Osteoblast (primary cell): ENCODE data around the gene EDAR. TPM values are rescaled to one million over a fixed set of nuclear protein-coding genes. Genes with fewer than 3 reads are reported as not detected.
A peak's percentile ranks its signal among the peaks of the same experiment; 100 is the strongest.

ENCODE experiments used
- DNase-seq: peaks from one replicate; pipeline ENCODE4 v3.0.0; 2011; ENCODE audit warnings: low spot score, mixed read lengths; ENCODE audit not compliant: insufficient read length; ENCODE audit errors: missing footprints
- H2AFZ ChIP-seq: 2 replicates; pipeline ENCODE4 v1.6.0; 2011; ENCODE audit warnings: mild to moderate bottlenecking, low read length
- H3K27ac ChIP-seq: 2 replicates; pipeline ENCODE4 v1.5.1; 2011; ENCODE audit warnings: mild to moderate bottlenecking, low read depth, low read length, moderate library complexity
- H3K27me3 ChIP-seq: 2 replicates; pipeline ENCODE4 v1.6.0; 2012; ENCODE audit warnings: mild to moderate bottlenecking, control low read depth, inconsistent platforms, low read length, moderate library complexity; ENCODE audit not compliant: insufficient read depth
- H3K36me3 ChIP-seq: 2 replicates; pipeline ENCODE4 v1.5.1; 2011; ENCODE audit warnings: mild to moderate bottlenecking, low read length, control low read depth, moderate library complexity; ENCODE audit not compliant: insufficient read depth
- H3K4me1 ChIP-seq: 2 replicates; pipeline ENCODE4 v1.5.1; 2011; ENCODE audit warnings: mild to moderate bottlenecking, low read length, control low read depth, moderate library complexity; ENCODE audit not compliant: insufficient read depth
- H3K4me2 ChIP-seq: 2 replicates; pipeline ENCODE4 v1.6.0; 2011; ENCODE audit warnings: mild to moderate bottlenecking, low read length; ENCODE audit not compliant: insufficient read depth
- H3K4me3 ChIP-seq: fragments of 200-600 bp; sonication (generic); 3 replicates; pipeline ENCODE4 v1.5.1; 2012; ENCODE audit warnings: mild to moderate bottlenecking, low read length, inconsistent platforms; ENCODE audit not compliant: insufficient read depth
- H3K79me2 ChIP-seq: 2 replicates; pipeline ENCODE4 v1.6.0; 2012; ENCODE audit warnings: mild to moderate bottlenecking, low read length, control low read depth, inconsistent platforms; ENCODE audit not compliant: insufficient read depth
- H3K9me3 ChIP-seq: 2 replicates; pipeline ENCODE4 v1.5.1; 2011; ENCODE audit warnings: low read depth, low read length, control low read depth
- H4K20me1 ChIP-seq: 2 replicates; pipeline ENCODE4 v1.6.0; 2012; ENCODE audit warnings: mild to moderate bottlenecking, low read length, control low read depth; ENCODE audit not compliant: insufficient read depth
- total RNA-seq: library from RNA; depleted of rRNA; stranded (reverse); fragments of >200 nt; gene quantifications from 2 replicates; pipeline ENCODE4 v1.2.3, GENCODE V29; 2012
- TF ChIP-seq, protein P1 (sequence below): IDR thresholded peaks from 2 replicates; pipeline ENCODE4 v1.5.1; 2011; ENCODE audit warnings: mild to moderate bottlenecking, low read depth, low read length, moderate library complexity; ENCODE audit errors: extremely low read depth

EDAR gene
- total RNA-seq, 1 donor = not detected

DNA sequence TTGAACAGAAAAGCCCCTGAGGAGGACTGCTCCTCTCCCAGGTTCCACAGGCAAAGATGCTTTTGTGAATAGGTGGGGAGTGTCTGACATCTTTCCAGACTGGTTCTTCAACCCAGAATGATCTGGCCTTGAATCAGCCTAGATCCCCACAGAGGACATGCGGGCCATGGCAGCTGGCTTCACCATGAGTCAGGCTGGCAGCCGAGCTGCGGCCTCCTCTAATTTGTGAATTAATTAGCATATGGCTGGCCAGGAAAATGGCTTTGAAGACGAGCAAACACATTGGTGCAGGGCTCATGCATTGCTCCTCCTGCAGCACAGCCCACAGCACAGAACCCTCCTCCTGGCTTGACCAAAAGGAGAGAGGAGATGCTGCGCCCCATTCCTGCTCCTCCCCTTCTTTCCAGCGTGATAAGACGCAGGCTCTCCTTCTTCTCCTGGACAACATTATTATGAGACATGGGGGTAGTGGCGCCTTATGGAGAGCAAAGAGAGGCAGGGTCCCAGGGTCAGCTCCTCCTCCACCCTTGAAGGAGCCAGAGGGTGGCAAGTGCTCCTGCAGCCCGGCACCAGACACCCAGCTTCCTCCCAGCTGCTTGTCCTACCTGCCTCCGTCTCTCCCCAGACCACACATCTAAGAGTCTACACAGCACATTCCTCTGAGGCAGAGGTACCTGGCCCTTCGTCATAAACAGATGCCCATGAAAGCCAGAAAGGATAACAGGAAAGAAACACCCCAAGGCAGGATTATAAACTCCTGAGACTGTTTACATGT, 66.7 kb downstream of the EDAR start:
- peaks cover 10% of the 10 kb centered on the region for H3K27me3 ChIP-seq
- no peaks in the 10 kb centered on the region for H3K36me3 ChIP-seq
- H2AFZ ChIP-seq = no peak overlapping the region
- no peaks in the 10 kb centered on the region for H4K20me1 ChIP-seq
- TF ChIP-seq, protein P1, sequence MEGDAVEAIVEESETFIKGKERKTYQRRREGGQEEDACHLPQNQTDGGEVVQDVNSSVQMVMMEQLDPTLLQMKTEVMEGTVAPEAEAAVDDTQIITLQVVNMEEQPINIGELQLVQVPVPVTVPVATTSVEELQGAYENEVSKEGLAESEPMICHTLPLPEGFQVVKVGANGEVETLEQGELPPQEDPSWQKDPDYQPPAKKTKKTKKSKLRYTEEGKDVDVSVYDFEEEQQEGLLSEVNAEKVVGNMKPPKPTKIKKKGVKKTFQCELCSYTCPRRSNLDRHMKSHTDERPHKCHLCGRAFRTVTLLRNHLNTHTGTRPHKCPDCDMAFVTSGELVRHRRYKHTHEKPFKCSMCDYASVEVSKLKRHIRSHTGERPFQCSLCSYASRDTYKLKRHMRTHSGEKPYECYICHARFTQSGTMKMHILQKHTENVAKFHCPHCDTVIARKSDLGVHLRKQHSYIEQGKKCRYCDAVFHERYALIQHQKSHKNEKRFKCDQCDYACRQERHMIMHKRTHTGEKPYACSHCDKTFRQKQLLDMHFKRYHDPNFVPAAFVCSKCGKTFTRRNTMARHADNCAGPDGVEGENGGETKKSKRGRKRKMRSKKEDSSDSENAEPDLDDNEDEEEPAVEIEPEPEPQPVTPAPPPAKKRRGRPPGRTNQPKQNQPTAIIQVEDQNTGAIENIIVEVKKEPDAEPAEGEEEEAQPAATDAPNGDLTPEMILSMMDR = no peak
- no peak overlapping the region for H3K27ac ChIP-seq
- H3K79me2 ChIP-seq = no peaks in the 10 kb centered on the region
- DNase-seq = peak; percentile 89
- no peaks in the 10 kb centered on the region for H3K9me3 ChIP-seq
- H3K4me2 ChIP-seq = no peak overlapping the region
- no peaks in the 10 kb centered on the region for H3K4me1 ChIP-seq
- H3K4me3 ChIP-seq = no peak overlapping the region

DNA sequence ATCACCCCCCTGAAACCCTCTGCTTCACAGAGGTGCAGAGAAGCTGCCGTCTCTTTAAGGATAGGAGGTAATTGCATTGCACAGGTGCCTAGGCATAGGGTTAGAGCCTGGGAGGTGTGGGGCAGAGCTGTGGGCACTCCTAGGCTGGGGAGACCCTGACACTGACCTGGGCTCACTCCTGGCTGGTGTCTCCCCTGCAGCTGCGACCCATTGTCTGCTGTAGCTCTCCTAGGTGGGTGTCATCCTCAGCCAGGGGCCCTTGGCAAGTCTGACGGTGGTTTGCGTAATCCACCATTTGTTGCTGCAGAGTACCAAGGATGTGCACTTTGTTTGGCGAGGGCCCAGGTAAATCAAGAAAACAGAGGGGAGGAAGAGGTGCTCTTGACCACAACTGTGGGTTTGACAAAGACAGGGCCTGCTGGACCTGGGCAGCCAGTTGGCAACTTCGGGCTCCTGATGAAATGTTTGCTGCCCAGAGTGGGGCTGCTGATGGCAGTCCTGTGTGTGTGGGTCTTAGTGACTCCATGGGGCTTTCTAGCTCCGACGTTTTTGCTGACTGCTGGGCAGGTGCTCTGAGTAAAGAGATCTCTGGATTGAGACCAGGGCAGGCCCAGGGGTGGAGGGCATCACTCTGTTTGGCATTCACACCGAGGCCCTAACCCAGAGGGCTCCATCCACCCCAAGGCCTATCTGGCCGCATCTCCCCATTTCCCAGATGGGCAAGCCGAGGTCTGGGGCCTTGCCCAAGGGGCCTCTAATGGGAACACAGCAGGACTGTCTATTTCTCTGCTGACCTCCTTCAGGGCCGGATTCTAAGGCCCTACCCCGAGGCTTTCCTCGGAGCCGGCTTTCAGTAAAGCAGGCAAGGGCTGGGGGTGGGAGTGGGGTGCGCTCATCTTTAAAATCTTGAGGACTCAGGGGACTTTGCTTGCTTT, 67.7 kb downstream of the EDAR start:
- TF ChIP-seq, protein P1 = no peak
- no peaks in the 10 kb centered on the region for H3K79me2 ChIP-seq
- H4K20me1 ChIP-seq = no peaks in the 10 kb centered on the region
- H3K4me2 ChIP-seq = no peak overlapping the region
- no peaks in the 10 kb centered on the region for H3K36me3 ChIP-seq
- no peak overlapping the region for H2AFZ ChIP-seq
- H3K27ac ChIP-seq = no peak overlapping the region
- peak; percentile 32 for DNase-seq
- H3K9me3 ChIP-seq = no peaks in the 10 kb centered on the region
- no peaks in the 10 kb centered on the region for H3K4me1 ChIP-seq
- H3K4me3 ChIP-seq = no peak overlapping the region
- peaks cover 12% of the 10 kb centered on the region for H3K27me3 ChIP-seq

DNA sequence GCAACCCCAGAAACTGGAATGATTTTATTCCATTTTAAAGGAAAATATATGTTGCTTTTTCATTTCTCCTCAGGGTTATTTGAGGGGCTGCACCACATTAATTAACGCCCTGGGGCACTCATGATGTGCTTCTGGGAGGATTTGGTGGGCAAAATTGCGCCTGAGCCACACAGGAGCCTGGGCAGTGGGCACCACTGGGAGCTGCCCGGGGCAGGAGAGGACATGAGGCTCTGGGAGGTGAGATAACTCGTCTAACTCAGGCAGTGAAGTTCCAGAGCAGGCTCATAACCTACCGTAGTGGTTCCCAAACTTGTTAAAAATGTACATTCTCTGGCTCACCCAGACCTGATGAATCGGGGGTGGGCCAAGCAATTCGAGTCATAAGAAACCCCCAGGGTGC, 68.3 kb downstream of the EDAR start:
- DNase-seq = peak; percentile 22
- H3K36me3 ChIP-seq = no peaks in the 10 kb centered on the region
- H3K4me2 ChIP-seq = no peak overlapping the region
- no peaks in the 10 kb centered on the region for H4K20me1 ChIP-seq
- TF ChIP-seq, protein P1 = no peak
- H3K27me3 ChIP-seq = peaks cover 10% of the 10 kb centered on the region
- no peaks in the 10 kb centered on the region for H3K4me1 ChIP-seq
- no peaks in the 10 kb centered on the region for H3K79me2 ChIP-seq
- H3K9me3 ChIP-seq = no peaks in the 10 kb centered on the region
- H3K4me3 ChIP-seq = no peak overlapping the region
- H2AFZ ChIP-seq = no peak overlapping the region
- no peak overlapping the region for H3K27ac ChIP-seq
